Cardiac septum (tissue), 1 donor: Measurements from ENCODE around the gene TOM1. TPM values are rescaled to one million over a fixed set of nuclear protein-coding genes. Genes with fewer than 3 reads are reported as not detected.
"Not testable (repeated sequence)": the region's sequence is repeated elsewhere in the genome, so short reads cannot be mapped to it uniquely, and the experiment has no call there.

ENCODE experiments used
- DNase-seq: peaks from one replicate; pipeline ENCODE4 v3.0.0-alpha.2; 2020; ENCODE audit warnings: low spot score
- intact Hi-C: fragments of 100-400 bp; cut with DNase I; formaldehyde crosslinking; loops from one replicate; pipeline ENCODE4 v1.14.0; 2022
- total RNA-seq: library from RNA; stranded (reverse); fragmentation: NEBNext Ultra II Directional; extraction: Animal tissue kit (Norgen Biotek cat#: 25700); gene quantifications from one replicate; pipeline ENCODE4 v1.2.1, GENCODE V29; 2021
- donor health status: DM: no; HTN: no; CAD: no.

TOM1 gene
- total RNA-seq, 1 donor from 2014 or later = 37.5 TPM

- intact Hi-C loops = no loop called here
These were observed 58.4 kb downstream of the TOM1 start for GRCh38 chr22:35357883-35358621.

GRCh38 chr22:35359380-35360065, 59.8 kb downstream of the TOM1 start:
- no peak for DNase-seq
- intact Hi-C loops = no loop called here

More at GRCh38 chr22:35357883-35358621, 58.4 kb downstream of the TOM1 start:
- no peak for DNase-seq

- DNase-seq = no peak
- intact Hi-C loops = no loop called here
These were observed 61.4 kb downstream of the TOM1 start for GRCh38 chr22:35361001-35361558.

GRCh38 chr22:35363566-35364086, 63.9 kb downstream of the TOM1 start:
- intact Hi-C loops = no loop called here
- no peak for DNase-seq

GRCh38 chr22:35364230-35364629, 64.5 kb downstream of the TOM1 start:
- intact Hi-C loops, DNase-seq: not testable (repeated sequence)

GRCh38 chr22:35367331-35367886, 67.7 kb downstream of the TOM1 start:
- intact Hi-C loops = no loop called here
- no peak for DNase-seq

GRCh38 chr22:35368386-35368785, 68.7 kb downstream of the TOM1 start:
- no peak for DNase-seq
- intact Hi-C loops = no loop called here

GRCh38 chr22:35369996-35370395, 70.3 kb downstream of the TOM1 start:
- intact Hi-C loops = no loop called here
- DNase-seq = no peak

GRCh38 chr22:35373781-35374180, 74.1 kb downstream of the TOM1 start:
- intact Hi-C loops = no loop called here
- DNase-seq = no peak

- intact Hi-C loops = no loop called here
- DNase-seq = no peak
These were observed 75.3 kb downstream of the TOM1 start for GRCh38 chr22:35375031-35375430.

- intact Hi-C loops = no loop called here
- no peak for DNase-seq
These were observed 75.8 kb downstream of the TOM1 start for GRCh38 chr22:35375526-35375925.

GRCh38 chr22:35376728-35377472, 77.2 kb downstream of the TOM1 start:
- DNase-seq = peak; percentile 97
- intact Hi-C loops = no loop called here

- intact Hi-C loops = no loop called here
These were observed 78.0 kb downstream of the TOM1 start for GRCh38 chr22:35377735-35378134.

GRCh38 chr22:35378621-35379020, 78.9 kb downstream of the TOM1 start:
- intact Hi-C loops = no loop called here
- DNase-seq = no peak

More at GRCh38 chr22:35377735-35378134, 78.0 kb downstream of the TOM1 start:
- DNase-seq = no peak

- DNase-seq = no peak
- intact Hi-C loops = no loop called here
These were observed 79.7 kb downstream of the TOM1 start for GRCh38 chr22:35379146-35379993.

- intact Hi-C loops = loop anchor here (10.0 kb wide), 1 partner anchor 45 kb away; no protein-coding TSS in a partner anchor
- no peak for DNase-seq
These were observed 80.3 kb downstream of the TOM1 start for GRCh38 chr22:35380013-35380412.

GRCh38 chr22:35380537-35381423, 81.1 kb downstream of the TOM1 start, which contains the start of gene HMOX1:
Gene HMOX1, plus strand, starts transcription at chr22:35381096. Its CDS starts 78 bp downstream, at chr22:35381174.
- intact Hi-C loops = loop anchor here (10.0 kb wide), 1 partner anchor 46 kb away; no protein-coding TSS in a partner anchor
- DNase-seq = peak; percentile 94
